ENCODE measurements around the gene OR1D5.

- TF ChIP-seq CTCF (conservative IDR thresholded peaks at IDR 0.05; ENCODE audit: low read length), result no peak
- no peak for TF ChIP-seq EZH2phosphoT487 (IDR thresholded peaks at IDR 0.05; ENCODE audit: borderline replicate concordance, low read depth, low read length)
These were observed 45.5 kb downstream of the OR1D5 start for GRCh38 chr17:3017936-3018335.

All from OCI-LY7 (cell line).